Adipocyte (in vitro differentiated cells): Measurements from ENCODE around the gene DENND1A.
A peak's percentile ranks its signal among the peaks of the same experiment; 100 is the strongest.

Source experiments
- DNase-seq: peaks from one replicate; pipeline ENCODE4 v3.0.0-alpha.2; 2015; ENCODE audit warnings: low read depth
- H3K27me3 ChIP-seq: replicated peaks from 2 replicates; pipeline ENCODE4 v1.7.0; 2013; ENCODE audit warnings: mild to moderate bottlenecking, low read length, moderate library complexity; ENCODE audit not compliant: control insufficient read depth, insufficient read depth
- H3K36me3 ChIP-seq: 2 replicates; pipeline ENCODE4 v1.7.0; 2013; ENCODE audit warnings: low read length, mild to moderate bottlenecking, moderate library complexity; ENCODE audit not compliant: control insufficient read depth, insufficient read depth, severe bottlenecking
- H3K4me1 ChIP-seq: 2 replicates; pipeline ENCODE4 v1.7.0; 2013; ENCODE audit warnings: mild to moderate bottlenecking, low read length, moderate library complexity; ENCODE audit not compliant: control insufficient read depth, insufficient read depth
- H3K4me3 ChIP-seq: 2 replicates; pipeline ENCODE4 v1.7.0; 2013; ENCODE audit warnings: mild to moderate bottlenecking, low read length, moderate library complexity
- H3K9ac ChIP-seq: 2 replicates; pipeline ENCODE4 v1.7.0; 2013; ENCODE audit warnings: mild to moderate bottlenecking, low read length, moderate library complexity
- H3K9me3 ChIP-seq: 2 replicates; pipeline ENCODE4 v1.7.0; 2013; ENCODE audit warnings: mild to moderate bottlenecking, low read length, moderate library complexity; ENCODE audit not compliant: control insufficient read depth

The DENND1A gene

GRCh38 chr9:123876750-123877149 is 53.2 kb downstream of the DENND1A start:
- no peak for DNase-seq

GRCh38 chr9:123872710-123873109 is 57.2 kb downstream of the DENND1A start:
- Histone ChIP-seq H3K4me1 (peaks cover 8% of the 10 kb centered on the region), H3K4me3 (no peak overlapping the region), H3K27me3 (no peaks in the 10 kb centered on the region), H3K36me3 (peaks cover 6% of the 10 kb centered on the region), H3K9me3 (no peaks in the 10 kb centered on the region), H3K9ac (no peak overlapping the region)
- no peak for DNase-seq

More at GRCh38 chr9:123876750-123877149, 53.2 kb downstream of the DENND1A start:
- H3K9ac ChIP-seq, result no peak overlapping the region
- H3K4me1 ChIP-seq, result no peaks in the 10 kb centered on the region
- H3K9me3 ChIP-seq, result no peaks in the 10 kb centered on the region
- peaks cover 6% of the 10 kb centered on the region for H3K36me3 ChIP-seq
- H3K27me3 ChIP-seq, result no peaks in the 10 kb centered on the region
- H3K4me3 ChIP-seq, result no peak overlapping the region

GRCh38 chr9:123871781-123872180 is 58.1 kb downstream of the DENND1A start:
- no peak overlapping the region for H3K4me3 ChIP-seq
- DNase-seq, result no peak

GRCh38 chr9:123868002-123868401 is 61.9 kb downstream of the DENND1A start:
- H3K4me1 ChIP-seq, result peaks cover 28% of the 10 kb centered on the region
- no peaks in the 10 kb centered on the region for H3K36me3 ChIP-seq
- no peak overlapping the region for H3K9ac ChIP-seq
- no peaks in the 10 kb centered on the region for H3K9me3 ChIP-seq
- no peaks in the 10 kb centered on the region for H3K27me3 ChIP-seq
- peak overlapping the region; percentile 61 for H3K4me3 ChIP-seq
- DNase-seq, result peak; percentile 19

More at GRCh38 chr9:123871781-123872180, 58.1 kb downstream of the DENND1A start:
- peaks cover 5% of the 10 kb centered on the region for H3K36me3 ChIP-seq
- no peak overlapping the region for H3K9ac ChIP-seq
- H3K27me3 ChIP-seq, result no peaks in the 10 kb centered on the region
- H3K4me1 ChIP-seq, result peaks cover 8% of the 10 kb centered on the region
- H3K9me3 ChIP-seq, result no peaks in the 10 kb centered on the region

GRCh38 chr9:123867034-123867433 is 62.9 kb downstream of the DENND1A start:
- Histone ChIP-seq H3K27me3 (no peaks in the 10 kb centered on the region), H3K36me3 (no peaks in the 10 kb centered on the region), H3K9me3 (no peaks in the 10 kb centered on the region), H3K4me3 (no peak overlapping the region), H3K4me1 (peaks cover 30% of the 10 kb centered on the region), H3K9ac (no peak overlapping the region)
- DNase-seq, result no peak

GRCh38 chr9:123866497-123866896 is 63.4 kb downstream of the DENND1A start:
- H3K36me3 ChIP-seq, result no peaks in the 10 kb centered on the region
- H3K9ac ChIP-seq, result no peak overlapping the region
- no peaks in the 10 kb centered on the region for H3K9me3 ChIP-seq
- DNase-seq, result no peak
- no peaks in the 10 kb centered on the region for H3K27me3 ChIP-seq
- H3K4me3 ChIP-seq, result no peak overlapping the region
- peaks cover 30% of the 10 kb centered on the region for H3K4me1 ChIP-seq

- H3K27me3 ChIP-seq, result no peaks in the 10 kb centered on the region
- H3K9me3 ChIP-seq, result no peaks in the 10 kb centered on the region
- no peaks in the 10 kb centered on the region for H3K36me3 ChIP-seq
- no peak overlapping the region for H3K9ac ChIP-seq
- no peak overlapping the region for H3K4me3 ChIP-seq
- H3K4me1 ChIP-seq, result peaks cover 30% of the 10 kb centered on the region
- no peak for DNase-seq
Measured at GRCh38 chr9:123865226-123866000, 64.5 kb downstream of the DENND1A start.

GRCh38 chr9:123864251-123864650 is 65.7 kb downstream of the DENND1A start:
- no peaks in the 10 kb centered on the region for H3K36me3 ChIP-seq
- no peak overlapping the region for H3K4me3 ChIP-seq
- no peaks in the 10 kb centered on the region for H3K9me3 ChIP-seq
- no peak for DNase-seq
- no peaks in the 10 kb centered on the region for H3K27me3 ChIP-seq
- H3K4me1 ChIP-seq, result peaks cover 30% of the 10 kb centered on the region
- H3K9ac ChIP-seq, result no peak overlapping the region

- peak; percentile 76 for DNase-seq
- Histone ChIP-seq H3K36me3 (no peaks in the 10 kb centered on the region), H3K4me3 (no peak overlapping the region), H3K9ac (no peak overlapping the region), H3K27me3 (no peaks in the 10 kb centered on the region), H3K4me1 (peaks cover 29% of the 10 kb centered on the region), H3K9me3 (no peaks in the 10 kb centered on the region)
Measured at GRCh38 chr9:123863164-123863855, 66.6 kb downstream of the DENND1A start.

- H3K9ac ChIP-seq, result no peak overlapping the region
- no peak overlapping the region for H3K4me3 ChIP-seq
- peaks cover 22% of the 10 kb centered on the region for H3K4me1 ChIP-seq
- H3K9me3 ChIP-seq, result no peaks in the 10 kb centered on the region
- H3K36me3 ChIP-seq, result no peaks in the 10 kb centered on the region
- DNase-seq, result no peak
- no peaks in the 10 kb centered on the region for H3K27me3 ChIP-seq
Measured at GRCh38 chr9:123861756-123862120, 68.2 kb downstream of the DENND1A start.

- peaks cover 22% of the 10 kb centered on the region for H3K4me1 ChIP-seq
- no peaks in the 10 kb centered on the region for H3K36me3 ChIP-seq
- DNase-seq, result no peak
- no peaks in the 10 kb centered on the region for H3K9me3 ChIP-seq
- H3K4me3 ChIP-seq, result no peak overlapping the region
- H3K9ac ChIP-seq, result no peak overlapping the region
- H3K27me3 ChIP-seq, result no peaks in the 10 kb centered on the region
Measured at GRCh38 chr9:123861086-123861755, 68.7 kb downstream of the DENND1A start.
